GM12878 (cell line): Measurements from ENCODE around the gene STXBP1. TPM values are rescaled to one million over a fixed set of nuclear protein-coding genes. Genes with fewer than 3 reads are reported as not detected.

Experiments used
- ATAC-seq: fragments of 200-7000 bp; cut with Tn5 transposase; 3 replicates; pipeline ENCODE4 v1.9.1; 2020; ENCODE audit warnings: mild to moderate bottlenecking, moderate library complexity
- BruUV-seq: library from RNA; stranded (reverse); fragments of 400-500 nt; replicated peaks from 2 replicates; lab custom pipeline; 2021; lab: Mats Ljungman, UMichigan
- CTCF ChIA-PET: fragments of 300-600 bp; sonication (Branson Sonifier 250); formaldehyde crosslinking; extraction: SDS; loops from one replicate; lab custom pipeline; 2021; ENCODE audit warnings: inconsistent platforms; lab: Yijun Ruan, JAX
- POLR2A ChIA-PET: fragments of 350-600 bp; formaldehyde crosslinking; extraction: SDS; loops from one replicate; lab custom pipeline; 2021; ENCODE audit warnings: inconsistent platforms; lab: Charles Lee
- RAD21 ChIA-PET: fragments of 300-600 bp; sonication (Branson Sonifier 250); formaldehyde crosslinking; loops from one replicate; lab custom pipeline; 2023; ENCODE audit warnings: antibody characterized with exemption; ENCODE audit not compliant: unreplicated experiment; lab: Charles Lee
- SMC1A ChIA-PET: fragments of 300-600 bp; sonication (Branson Sonifier 250); formaldehyde crosslinking; loops from one replicate; lab custom pipeline; 2023; ENCODE audit not compliant: unreplicated experiment, uncharacterized antibody; lab: Charles Lee
- DNase-seq: peaks from one replicate; pipeline ENCODE4 v3.0.0-alpha.2; 2011; ENCODE audit warnings: low read depth, low spot score
- FAIRE-seq: peaks from 3 replicates; lab custom pipeline; 2011; peaks lifted over from hg19 to GRCh38; lab: Jason Lieb, UNC
- H2AFZ ChIP-seq: 2 replicates; pipeline ENCODE4 v1.6.0; 2011; ENCODE audit warnings: low read depth, low read length, control low read depth; ENCODE audit not compliant: control insufficient read depth
- H3K27ac ChIP-seq: 2 replicates; pipeline ENCODE4 v1.5.1; 2011; ENCODE audit warnings: control low read depth; ENCODE audit not compliant: control insufficient read depth, insufficient read depth
- H3K27me3 ChIP-seq, 2 experiments: replicated peaks in 1 of 2; 2 replicates each; pipeline versions ENCODE4 v1.6.0 to v1.6.1; 2011; ENCODE audit warnings: low read length in 1 of 2; ENCODE audit not compliant: control insufficient read depth in 2 of 2, insufficient read depth in 2 of 2
- H3K36me3 ChIP-seq, 2 experiments: 2 replicates each; pipeline ENCODE4 v1.5.1; 2011; ENCODE audit warnings: low read length in 1 of 2; ENCODE audit not compliant: control insufficient read depth in 2 of 2, insufficient read depth in 2 of 2
- H3K4me1 ChIP-seq: 2 replicates; pipeline ENCODE4 v1.6.1; 2011; ENCODE audit warnings: mild to moderate bottlenecking, low read length, moderate library complexity, mixed read lengths; ENCODE audit not compliant: control insufficient read depth, insufficient read depth
- H3K4me2 ChIP-seq: 2 replicates; pipeline ENCODE4 v1.6.0; 2011; ENCODE audit warnings: control low read depth; ENCODE audit not compliant: control insufficient read depth, insufficient read depth
- H3K4me3 ChIP-seq: fragments of 200-600 bp; sonication (generic); 2 replicates; pipeline ENCODE4 v1.5.1; 2016
- H3K79me2 ChIP-seq: 2 replicates; pipeline ENCODE4 v1.6.0; 2011; ENCODE audit warnings: low read length; ENCODE audit not compliant: control insufficient read depth, insufficient read depth
- H3K9ac ChIP-seq: 2 replicates; pipeline ENCODE4 v1.8.0; 2011; ENCODE audit warnings: low read length, control low read depth, mixed read lengths; ENCODE audit not compliant: control insufficient read depth, insufficient read depth
- H3K9me3 ChIP-seq: replicated peaks from 3 replicates; pipeline ENCODE4 v1.5.1; 2011; ENCODE audit warnings: mild to moderate bottlenecking, low read length; ENCODE audit not compliant: control insufficient read depth, insufficient read depth
- H4K20me1 ChIP-seq: 2 replicates; pipeline ENCODE4 v1.6.0; 2011; ENCODE audit not compliant: control insufficient read depth, insufficient read depth
- CBFB ChIP-seq: IDR thresholded peaks from 2 replicates; pipeline ENCODE4 v1.6.1; 2016; ENCODE audit warnings: antibody characterized with exemption, low read depth
- GABPA ChIP-seq: IDR thresholded peaks from 2 replicates; pipeline ENCODE4 v1.6.1; 2014; ENCODE audit warnings: antibody characterized with exemption, low read depth, mild to moderate bottlenecking, inconsistent platforms
- MEF2A ChIP-seq: IDR thresholded peaks from 2 replicates; pipeline ENCODE4 v1.6.1; 2011; ENCODE audit warnings: low read depth, mild to moderate bottlenecking, low read length, moderate library complexity; ENCODE audit not compliant: insufficient read depth
- TCF12 ChIP-seq: IDR thresholded peaks from 2 replicates; pipeline ENCODE4 v1.6.1; 2011; ENCODE audit warnings: low read depth, mild to moderate bottlenecking, low read length
- ZBTB11 ChIP-seq: fragments of 450-650 bp; formaldehyde crosslinking; IDR thresholded peaks from 2 replicates; pipeline ENCODE4 v1.5.0; 2022; ENCODE audit warnings: mild to moderate bottlenecking, missing genetic modification characterization
- ZNF217 ChIP-seq: fragments of 450-650 bp; IDR thresholded peaks from 2 replicates; pipeline ENCODE4 v1.6.1; 2017; ENCODE audit warnings: antibody characterized with exemption, mild to moderate bottlenecking
- ZNF384 ChIP-seq: IDR thresholded peaks from 2 replicates; pipeline ENCODE4 v1.6.1; 2012; ENCODE audit warnings: low read depth, mild to moderate bottlenecking, low read length, improper control_type of control experiment, borderline replicate concordance
- ZNF622 ChIP-seq: fragments of 450-650 bp; IDR thresholded peaks from 2 replicates; pipeline ENCODE4 v1.6.1; 2017; ENCODE audit warnings: mild to moderate bottlenecking, inconsistent platforms
- WGBS: methylation state at CpG from one replicate; pipeline ENCODE4 v1.1.6; 2016; ENCODE audit warnings: low lambda C conversion rate; ENCODE audit not compliant: insufficient replicate concordance, insufficient coverage; ENCODE audit errors: missing lambda C conversion rate; 5-methylcytosine and 5-hydroxymethylcytosine counted together
- in situ Hi-C: fragments of 300-500 bp; cut with MboI; formaldehyde crosslinking; loops from 9 replicates; pipeline ENCODE4 v1.14.3; 2018; ENCODE audit warnings: mixed read lengths
- intact Hi-C: fragments of 100-400 bp; cut with micrococcal nuclease; formaldehyde crosslinking; loops from one replicate; pipeline ENCODE4 v1.14.2; 2022; ENCODE audit not compliant: unreplicated experiment
- polyA plus RNA-seq, 11 experiments: library from polyadenylated mRNA; depleted of rRNA in 4 of 11; unstranded in 6 of 11; stranded (reverse) in 5 of 11; fragments of >200 nt; fragmentation: Nextera tagmentation in 4 of 11; fragmentation: Illumina TruSeq in 1 of 11; extraction: Ambion mirVana in 4 of 11; extraction: Trizol in 1 of 11; gene quantifications; 1 replicate in 1 of 11; 2 replicates in 10 of 11; pipeline versions ENCODE4 v1.2.1 to v1.2.3, GENCODE V29; 2011 to 2016; ENCODE audit warnings: inconsistent platforms in 2 of 11, missing spikeins in 2 of 11, low read depth in 1 of 11
- total RNA-seq, 4 experiments: library from RNA; depleted of rRNA in 3 of 4; stranded (reverse); fragments of >200 nt in 3 of 4; fragmentation: Illumina TruSeq in 1 of 4; extraction: Trizol in 1 of 4; gene quantifications; 2 replicates each; pipeline versions ENCODE4 v1.2.1 to v1.2.3, GENCODE V29; 2013 to 2021

Gene STXBP1
- total and polyA plus RNA-seq, 10 of the 15 experiments (the other 5 are each of a cell fraction or from before 2014, with no cell fraction given), result 0.08 to 0.85 (median 0.31) TPM; not detected in 3

- ChIA-PET SMC1A (no interaction called here), RAD21 (no interaction called here), POLR2A (no interaction called here)
- H3K9ac ChIP-seq, result no peak overlapping the region
- H3K4me1 ChIP-seq, result no peaks in the 10 kb centered on the region
- no peak overlapping the region for H3K27ac ChIP-seq
- ATAC-seq, result no peak
- intact Hi-C loops, result no loop called here
- no peak overlapping the region for H2AFZ ChIP-seq
- in situ Hi-C loops, result no loop called here
- FAIRE-seq, result no peak
- 61% methylated on average over 12 of the region's 13 CpGs for WGBS
- H3K4me3 ChIP-seq, result no peak overlapping the region
- no peak for TF ChIP-seq MEF2A
- TF ChIP-seq CBFB, result no peak
- no peak for TF ChIP-seq ZNF622
- no peak for TF ChIP-seq ZNF217
- TF ChIP-seq TCF12, result no peak
- TF ChIP-seq ZBTB11, result no peak
- TF ChIP-seq ZNF384, result no peak
- TF ChIP-seq GABPA, result no peak
- TF ChIP-seq, all 136 proteins: peak for 0
- BruUV-seq, result no TSS peak
- Histone ChIP-seq H3K27me3 (no peaks in the 10 kb centered on the region; a peak in 3 of 4 replicates), H3K9me3 (no peaks in the 10 kb centered on the region), H3K79me2 (no peaks in the 10 kb centered on the region), H3K36me3 (no peaks in the 10 kb centered on the region), H4K20me1 (no peaks in the 10 kb centered on the region), H3K4me2 (no peak overlapping the region)
- CTCF ChIA-PET, result no interaction called here
- DNase-seq, result no peak
Measured at GRCh38 chr9:127689329-127690000, 77.4 kb downstream of the STXBP1 start.
